Stimulated activated CD4-positive, alpha-beta T cell treated with anti-CD3 and anti-CD28 coated beads, TNF-alpha, amount 100 ng/mL, for 48 hours (primary cell): Measurements from ENCODE around the gene UNC13A.
"Not testable (repeated sequence)": the region's sequence is repeated elsewhere in the genome, so short reads cannot be mapped to it uniquely, and the experiment has no call there.

Source experiments
- DNase-seq, 3 donors: peaks; one replicate each; pipeline ENCODE4 v3.0.0-alpha.2; 2020; ENCODE audit warnings: low read depth in 3 of 3

The UNC13A gene

GRCh38 chr19:17570291-17570690 is 117.9 kb downstream of the UNC13A start:
- DNase-seq = not testable (repeated sequence)

- DNase-seq = no peak
These were observed 120.2 kb downstream of the UNC13A start for GRCh38 chr19:17567940-17568339.

- DNase-seq = no peak
These were observed 122.5 kb downstream of the UNC13A start for GRCh38 chr19:17565611-17566010.

GRCh38 chr19:17564781-17565180 is 123.4 kb downstream of the UNC13A start:
- DNase-seq = no peak

GRCh38 chr19:17562561-17562960 is 125.6 kb downstream of the UNC13A start:
- no peak for DNase-seq

GRCh38 chr19:17562097-17562496 is 126.1 kb downstream of the UNC13A start:
- no peak for DNase-seq

GRCh38 chr19:17560205-17560595 is 128.0 kb downstream of the UNC13A start:
- DNase-seq = no peak

- DNase-seq = no peak
These were observed 130.7 kb downstream of the UNC13A start for GRCh38 chr19:17557466-17557865.

- no peak for DNase-seq
These were observed 131.2 kb downstream of the UNC13A start for GRCh38 chr19:17556995-17557394.

- DNase-seq = peak in 1 of 3 donors; percentile 30
These were observed 132.0 kb downstream of the UNC13A start for GRCh38 chr19:17555929-17556813.

GRCh38 chr19:17555480-17555928 is 132.7 kb downstream of the UNC13A start, which contains the start of gene COLGALT1:
Gene COLGALT1 (plus strand): TSS chr19:17555649. CDS start chr19:17555714, 65 bp downstream.
- peak; percentile 99 to 100 (median 99) for DNase-seq

GRCh38 chr19:17554968-17555479 is 133.1 kb downstream of the UNC13A start:
- DNase-seq = peak in 1 of 3 donors; percentile 8

- no peak for DNase-seq
These were observed 134.9 kb downstream of the UNC13A start for GRCh38 chr19:17553256-17553655.

- DNase-seq = not testable (repeated sequence)
These were observed 135.4 kb downstream of the UNC13A start for GRCh38 chr19:17552735-17553134.
